Endothelial cell of umbilical vein (primary cell): ENCODE data around the gene IPO11. TPM values are rescaled to one million over a fixed set of nuclear protein-coding genes. Genes with fewer than 3 reads are reported as not detected.

Experiments used
- BruUV-seq: library from RNA; stranded (reverse); fragments of 400-500 nt; replicated peaks from 2 replicates; lab custom pipeline; 2021; lab: Mats Ljungman, UMichigan
- CTCF ChIA-PET: fragments of 300-600, 350-600 bp; sonication (Branson Sonifier 250); formaldehyde crosslinking; loops from one replicate; lab custom pipeline; 2021; ENCODE audit warnings: antibody characterized with exemption, inconsistent platforms; lab: Charles Lee
- POLR2A ChIA-PET: fragments of 300-600, 350-600 bp; sonication (Branson Sonifier 250); formaldehyde crosslinking; loops from one replicate; lab custom pipeline; 2021; ENCODE audit warnings: antibody characterized with exemption, inconsistent platforms; lab: Charles Lee
- DNase-seq: peaks from one replicate; pipeline ENCODE4 v3.0.0-alpha.2; 2011; ENCODE audit warnings: low read depth, low spot score
- FAIRE-seq: peaks from 2 replicates; lab custom pipeline; 2011; peaks lifted over from hg19 to GRCh38; lab: Jason Lieb, UNC
- H2AFZ ChIP-seq: 2 replicates; pipeline ENCODE4 v1.6.0; 2012; ENCODE audit warnings: low read depth, low read length, control low read depth, inconsistent platforms
- H3K27ac ChIP-seq: 2 replicates; pipeline ENCODE4 v1.5.1; 2011; ENCODE audit warnings: low read depth, mild to moderate bottlenecking, control low read depth, low read length, moderate library complexity; ENCODE audit not compliant: insufficient read depth
- H3K27me3 ChIP-seq, 2 experiments: 2 replicates each; pipeline versions ENCODE4 v1.6.0 to v1.6.1; 2011; ENCODE audit warnings: low read length in 2 of 2, mixed read lengths in 1 of 2; ENCODE audit not compliant: control insufficient read depth in 2 of 2, insufficient read depth in 2 of 2
- H3K36me3 ChIP-seq, 2 experiments: 2 replicates in 1 of 2; 3 replicates in 1 of 2; pipeline ENCODE4 v1.5.1; 2011; ENCODE audit warnings: low read length in 2 of 2, mild to moderate bottlenecking in 1 of 2, moderate library complexity in 1 of 2; ENCODE audit not compliant: control insufficient read depth in 2 of 2, insufficient read depth in 2 of 2; ENCODE audit errors: extremely low read depth in 1 of 2
- H3K4me1 ChIP-seq: 3 replicates; pipeline ENCODE4 v1.5.1; 2011; ENCODE audit warnings: mild to moderate bottlenecking, low read length; ENCODE audit not compliant: control insufficient read depth, insufficient read depth; ENCODE audit errors: extremely low read depth
- H3K4me2 ChIP-seq: 2 replicates; pipeline ENCODE4 v1.6.1; 2011; ENCODE audit warnings: low read length, control low read depth, mixed read lengths; ENCODE audit not compliant: insufficient read depth
- H3K4me3 ChIP-seq, 3 experiments: fragments of 200-600 bp in 1 of 3; sonication (generic), shearing (Covaris generic) in 1 of 3; replicated peaks in 1 of 3; 2 replicates each; pipeline ENCODE4 v1.5.1; 2011 to 2016; ENCODE audit warnings: control low read depth in 3 of 3, low read length in 3 of 3, mild to moderate bottlenecking in 2 of 3, inconsistent platforms in 1 of 3, low read depth in 1 of 3, moderate library complexity in 1 of 3; ENCODE audit not compliant: insufficient read depth in 1 of 3
- H3K79me2 ChIP-seq: 2 replicates; pipeline ENCODE4 v1.6.0; 2012; ENCODE audit warnings: low read length, inconsistent platforms; ENCODE audit not compliant: control insufficient read depth, insufficient read depth
- H3K9ac ChIP-seq: replicated peaks from 2 replicates; pipeline ENCODE3; 2011; ENCODE audit warnings: low read length, control low read depth; ENCODE audit not compliant: insufficient read depth; ENCODE audit errors: extremely low read depth
- H3K9me1 ChIP-seq: replicated peaks from 3 replicates; pipeline ENCODE4 v1.6.0; 2011; ENCODE audit warnings: mild to moderate bottlenecking, low read length; ENCODE audit not compliant: control insufficient read depth, insufficient read depth; ENCODE audit errors: extremely low read depth
- H3K9me3 ChIP-seq: replicated peaks from 2 replicates; pipeline ENCODE4 v1.5.1; 2012; ENCODE audit warnings: low read length, inconsistent platforms; ENCODE audit not compliant: control insufficient read depth, insufficient read depth
- H4K20me1 ChIP-seq: replicated peaks from 2 replicates; pipeline ENCODE3; 2011; ENCODE audit warnings: mild to moderate bottlenecking, low read length; ENCODE audit not compliant: control insufficient read depth, insufficient read depth; ENCODE audit errors: extremely low read depth
- CTCF ChIP-seq, 2 donors: IDR thresholded peaks; 1 replicate in 1 of 2; 2 replicates in 1 of 2; pipeline ENCODE4 v1.5.1; 2011; ENCODE audit warnings: low read length in 2 of 2, mild to moderate bottlenecking in 2 of 2, moderate library complexity in 2 of 2, control low read depth in 1 of 2, inconsistent platforms in 1 of 2, low read depth in 1 of 2; ENCODE audit not compliant: insufficient read depth in 1 of 2; ENCODE audit errors: extremely low read depth in 1 of 2
- EZH2 ChIP-seq: IDR thresholded peaks from 2 replicates; pipeline ENCODE4 v1.6.1; 2012; ENCODE audit warnings: borderline replicate concordance, low read depth, mild to moderate bottlenecking, moderate library complexity, low read length, inconsistent platforms; ENCODE audit not compliant: severe bottlenecking
- FOS ChIP-seq: IDR thresholded peaks from 2 replicates; pipeline ENCODE4 v1.6.1; 2011; ENCODE audit warnings: mild to moderate bottlenecking, low read length, moderate library complexity, borderline replicate concordance; ENCODE audit not compliant: insufficient read depth
- GATA2 ChIP-seq: IDR thresholded peaks from 2 replicates; pipeline ENCODE4 v1.7.0; 2011; ENCODE audit warnings: low read depth, mild to moderate bottlenecking, moderate library complexity, mixed read lengths, low read length; ENCODE audit not compliant: insufficient read length, insufficient read depth
- JUN ChIP-seq: IDR thresholded peaks from 2 replicates; pipeline ENCODE4 v1.6.1; 2011; ENCODE audit warnings: borderline replicate concordance, low read depth; ENCODE audit not compliant: insufficient read length, insufficient read depth
- MAX ChIP-seq: IDR thresholded peaks from 2 replicates; pipeline ENCODE4 v1.6.1; 2011; ENCODE audit not compliant: insufficient read depth, insufficient read length
- MYC ChIP-seq: IDR thresholded peaks from one replicate; pipeline ENCODE4 v1.6.1; 2011; ENCODE audit warnings: mild to moderate bottlenecking, low read depth, low read length
- POLR2A ChIP-seq: IDR thresholded peaks from 2 replicates; pipeline ENCODE4 v1.6.1; 2012; ENCODE audit warnings: low read depth, mild to moderate bottlenecking, control low read depth, low read length
- POLR2AphosphoS5 ChIP-seq: IDR thresholded peaks from 2 replicates; pipeline ENCODE4 v1.6.1; 2012; ENCODE audit warnings: low read depth, mild to moderate bottlenecking, control low read depth, low read length, moderate library complexity; ENCODE audit not compliant: insufficient read depth
- dilution Hi-C: fragments of 300-500 bp; cut with MboI; formaldehyde crosslinking; loops from one replicate; pipeline ENCODE4 v1.15.0; 2019; ENCODE audit warnings: low sequenced_read_pairs; ENCODE audit not compliant: extremely low pct_ligation_motif_present
- intact Hi-C: fragments of 100-400 bp; cut with micrococcal nuclease; formaldehyde crosslinking; loops from one replicate; pipeline ENCODE4 v1.10.0; 2022
- polyA plus RNA-seq, 4 experiments: library from polyadenylated mRNA; depleted of rRNA in 3 of 4; stranded (reverse) in 3 of 4; unstranded in 1 of 4; fragments of >200 nt; gene quantifications; 2 replicates each; pipeline versions ENCODE4 v1.2.1 to v1.2.3, GENCODE V29; 2011 to 2012; ENCODE audit warnings: missing spikeins in 1 of 4
- total RNA-seq: library from RNA; stranded (reverse); gene quantifications from 2 replicates; pipeline ENCODE4 v1.2.3, GENCODE V29; 2021

The IPO11 gene
- total and polyA plus RNA-seq, 2 donors (not counting 3 experiments of a cell fraction or from before 2014, with no cell fraction given) = 38.5 to 80.9 TPM

DNA sequence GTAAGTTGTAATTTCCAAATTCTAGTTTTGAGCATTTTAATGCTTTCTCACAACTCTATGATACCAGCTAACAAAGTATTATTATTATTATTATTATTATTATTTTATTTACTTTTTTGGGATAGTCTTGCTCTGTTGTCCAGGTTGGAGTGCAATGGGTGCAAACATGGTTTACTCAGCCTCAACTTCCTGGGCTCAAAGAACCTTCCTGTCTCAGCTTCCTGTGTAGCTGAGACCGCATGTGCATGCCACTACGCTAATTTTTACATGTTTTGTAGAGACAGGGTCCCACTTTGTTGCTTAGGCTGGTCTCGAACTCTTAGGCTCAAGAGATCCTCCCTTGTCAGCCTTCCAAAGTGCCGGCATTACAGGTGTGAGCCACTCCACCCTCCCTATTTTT is 193.1 kb downstream of the IPO11 start:
- Histone ChIP-seq H3K27ac (no peak overlapping the region), H4K20me1 (peaks cover 3% of the 10 kb centered on the region), H3K9me1 (no peaks in the 10 kb centered on the region), H3K27me3 (no peaks in the 10 kb centered on the region), H3K9ac (no peak overlapping the region), H3K79me2 (peaks cover 7% of the 10 kb centered on the region), H3K9me3 (no peaks in the 10 kb centered on the region), H2AFZ (no peak overlapping the region), H3K36me3 (peaks cover 4 to 8% of the 10 kb centered on the region in 2 experiments), H3K4me3 (no peak overlapping the region), H3K4me1 (peaks cover 3% of the 10 kb centered on the region), H3K4me2 (no peak overlapping the region)
- intact Hi-C loops = no loop called here
- DNase-seq (no peak), FAIRE-seq (no peak)
- ChIA-PET CTCF (interaction anchor here (0.6 to 1.9 kb wide), 2 partner anchors 145 to 270 kb away, joined by 3 to 5 read pairs; no protein-coding TSS in a partner anchor), POLR2A (interaction anchor here (0.7 kb wide), 1 partner anchor 70 kb away, joined by 3 read pairs; no protein-coding TSS in a partner anchor)
- TF ChIP-seq CTCF (IDR thresholded peaks at IDR 0.05; ENCODE audit: extremely low read depth in 1 of 2, insufficient read depth in 1 of 2, low read depth in 1 of 2, low read length in 2 of 2) (no peak), JUN (no peak), MYC (no peak), POLR2A (no peak), FOS (no peak), POLR2AphosphoS5 (no peak), MAX (no peak), EZH2 (no peak), GATA2 (no peak)
- dilution Hi-C loops = no loop called here
- BruUV-seq = no TSS peak
